SU-DHL-6 (cell line): ENCODE measurements around the gene KIAA0040.

Experiments
- H2AFZ ChIP-seq: fragments of 200-600 bp; sonication (generic); 2 replicates; pipeline ENCODE4 v1.6.1; 2014; ENCODE audit warnings: low read depth, mild to moderate bottlenecking, moderate library complexity, mixed read lengths, antibody characterized with exemption, low read length; ENCODE audit not compliant: severe bottlenecking
- H3F3A ChIP-seq: fragments of 200-600 bp; shearing (Covaris generic); 2 replicates; pipeline ENCODE4 v1.6.0; 2016; ENCODE audit warnings: antibody characterized with exemption, mild to moderate bottlenecking; ENCODE audit not compliant: insufficient read depth
- H3K27ac ChIP-seq: fragments of 200-600 bp; sonication (generic); 2 replicates; pipeline ENCODE4 v1.5.1; 2016; ENCODE audit warnings: low read depth, mild to moderate bottlenecking, low read length, moderate library complexity, mixed read lengths
- H3K27me3 ChIP-seq: fragments of 200-600 bp; sonication (generic), shearing (Covaris generic); 2 replicates; pipeline ENCODE4 v1.6.0; 2014; ENCODE audit warnings: mild to moderate bottlenecking, low read length
- H3K36me3 ChIP-seq: fragments of 200-600 bp; sonication (generic); 2 replicates; pipeline ENCODE4 v1.6.1; 2014; ENCODE audit warnings: mild to moderate bottlenecking, low read length, mixed read lengths
- H3K4me2 ChIP-seq: fragments of 300-600, 200-600 bp; shearing (Covaris generic), sonication (generic); 2 replicates; pipeline ENCODE4 v1.6.0; 2014; ENCODE audit warnings: low read length, low read depth, mild to moderate bottlenecking; ENCODE audit not compliant: poor library complexity, severe bottlenecking
- H3K4me3 ChIP-seq: fragments of 200-600 bp; sonication (generic); 2 replicates; pipeline ENCODE4 v1.5.1; 2014; ENCODE audit warnings: antibody characterized with exemption, low read length, mild to moderate bottlenecking, mixed read lengths; ENCODE audit not compliant: insufficient read depth, poor library complexity, severe bottlenecking
- H3K79me2 ChIP-seq: fragments of 200-600 bp; sonication (generic); 2 replicates; pipeline ENCODE4 v1.6.1; 2014; ENCODE audit warnings: mild to moderate bottlenecking, low read length, moderate library complexity; ENCODE audit not compliant: insufficient read depth
- H3K9ac ChIP-seq: fragments of 200-600 bp; sonication (generic); 2 replicates; pipeline ENCODE4 v1.7.0; 2014; ENCODE audit warnings: mild to moderate bottlenecking, low read length
- H3K9me2 ChIP-seq: fragments of 200-600 bp; sonication (generic); replicated peaks from 2 replicates; pipeline ENCODE4 v1.6.1; 2014; ENCODE audit warnings: low read length; ENCODE audit not compliant: insufficient read depth
- H3K9me3 ChIP-seq: fragments of 200-600 bp; sonication (generic); 2 replicates; pipeline ENCODE4 v1.6.1; 2014; ENCODE audit warnings: low read length, mixed read lengths; ENCODE audit not compliant: insufficient read depth
- H4K20me1 ChIP-seq: fragments of 200-600 bp; sonication (generic); 2 replicates; pipeline ENCODE4 v1.6.1; 2014; ENCODE audit warnings: low read depth, mild to moderate bottlenecking, antibody characterized with exemption, low read length, moderate library complexity, mixed read lengths
- EZH2phosphoT487 ChIP-seq: fragments of 200-600 bp; sonication (generic), shearing (Covaris generic); conservative IDR thresholded peaks from 2 replicates; pipeline ENCODE4 v1.6.1; 2018; ENCODE audit warnings: mild to moderate bottlenecking, antibody characterized with exemption, low read length, moderate library complexity, mixed read lengths
- TF ChIP-seq, protein P1 (sequence below): fragments of 200-600 bp; sonication (generic); IDR thresholded peaks from one replicate; pipeline ENCODE4 v1.5.1; 2017; ENCODE audit warnings: antibody characterized with exemption, mild to moderate bottlenecking, low read length, moderate library complexity; ENCODE audit not compliant: insufficient read depth, poor library complexity, severe bottlenecking

The KIAA0040 gene

DNA sequence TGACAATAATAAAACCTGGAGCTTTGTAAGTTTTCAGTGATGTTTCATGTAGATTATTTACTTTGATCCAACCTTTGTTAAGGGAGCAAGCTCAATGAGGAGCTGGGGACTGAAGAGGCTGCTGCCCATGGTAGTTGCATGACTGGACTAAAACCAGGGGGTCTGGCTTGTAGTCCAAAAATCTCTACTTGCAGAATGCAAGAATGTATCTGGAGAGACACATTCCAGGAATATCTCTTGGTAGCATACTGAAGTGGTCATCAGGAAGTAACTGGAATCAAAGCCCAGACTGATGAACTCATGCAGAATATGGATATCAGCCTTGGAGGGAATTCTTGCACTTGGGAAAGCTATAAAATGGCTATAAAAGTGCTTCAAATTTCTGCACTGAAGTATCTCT, 5.8 kb upstream of the KIAA0040 start:
- Histone ChIP-seq H3K9me3 (no peaks in the 10 kb centered on the region), H3K79me2 (no peaks in the 10 kb centered on the region), H3K36me3 (no peaks in the 10 kb centered on the region), H3K4me2 (no peak overlapping the region), H3K27ac (no peak overlapping the region), H3K9me2 (no peaks in the 10 kb centered on the region), H3K27me3 (no peaks in the 10 kb centered on the region), H2AFZ (no peak overlapping the region), H3K9ac (no peak overlapping the region), H3F3A (no peaks in the 10 kb centered on the region; the same call in 1 of the 2 replicates), H4K20me1 (no peaks in the 10 kb centered on the region), H3K4me3 (no peak overlapping the region)
- TF ChIP-seq, protein P1, sequence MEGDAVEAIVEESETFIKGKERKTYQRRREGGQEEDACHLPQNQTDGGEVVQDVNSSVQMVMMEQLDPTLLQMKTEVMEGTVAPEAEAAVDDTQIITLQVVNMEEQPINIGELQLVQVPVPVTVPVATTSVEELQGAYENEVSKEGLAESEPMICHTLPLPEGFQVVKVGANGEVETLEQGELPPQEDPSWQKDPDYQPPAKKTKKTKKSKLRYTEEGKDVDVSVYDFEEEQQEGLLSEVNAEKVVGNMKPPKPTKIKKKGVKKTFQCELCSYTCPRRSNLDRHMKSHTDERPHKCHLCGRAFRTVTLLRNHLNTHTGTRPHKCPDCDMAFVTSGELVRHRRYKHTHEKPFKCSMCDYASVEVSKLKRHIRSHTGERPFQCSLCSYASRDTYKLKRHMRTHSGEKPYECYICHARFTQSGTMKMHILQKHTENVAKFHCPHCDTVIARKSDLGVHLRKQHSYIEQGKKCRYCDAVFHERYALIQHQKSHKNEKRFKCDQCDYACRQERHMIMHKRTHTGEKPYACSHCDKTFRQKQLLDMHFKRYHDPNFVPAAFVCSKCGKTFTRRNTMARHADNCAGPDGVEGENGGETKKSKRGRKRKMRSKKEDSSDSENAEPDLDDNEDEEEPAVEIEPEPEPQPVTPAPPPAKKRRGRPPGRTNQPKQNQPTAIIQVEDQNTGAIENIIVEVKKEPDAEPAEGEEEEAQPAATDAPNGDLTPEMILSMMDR, result no peak
- TF ChIP-seq EZH2phosphoT487, result no peak

DNA sequence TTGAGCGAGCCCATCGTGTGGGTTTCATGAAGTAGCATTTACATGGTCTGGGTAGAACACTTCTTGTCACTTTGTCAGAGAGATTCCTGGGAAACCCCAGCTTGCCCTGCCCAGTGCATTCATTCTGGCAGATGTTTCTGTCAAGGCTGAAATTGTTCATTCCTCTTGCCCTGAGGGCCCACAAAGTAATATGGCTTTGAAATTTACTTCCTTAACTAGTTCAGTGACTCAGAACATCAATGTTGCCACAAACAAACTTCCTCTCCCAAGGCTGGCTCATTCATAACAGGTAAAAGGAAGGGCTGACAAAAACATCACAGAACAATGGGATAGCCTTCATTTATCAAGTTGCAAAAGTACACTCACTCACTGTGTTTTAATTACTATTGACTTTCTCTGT, 5.0 kb upstream of the KIAA0040 start:
- Histone ChIP-seq H3K4me2 (no peak overlapping the region), H3K27me3 (no peaks in the 10 kb centered on the region), H3K36me3 (no peaks in the 10 kb centered on the region), H3F3A (no peaks in the 10 kb centered on the region; the same call in 1 of the 2 replicates), H3K79me2 (no peaks in the 10 kb centered on the region), H2AFZ (no peak overlapping the region), H3K27ac (no peak overlapping the region), H3K9ac (no peak overlapping the region), H4K20me1 (no peaks in the 10 kb centered on the region), H3K9me2 (no peaks in the 10 kb centered on the region), H3K4me3 (no peak overlapping the region), H3K9me3 (no peaks in the 10 kb centered on the region)
- TF ChIP-seq, protein P1, result no peak

DNA sequence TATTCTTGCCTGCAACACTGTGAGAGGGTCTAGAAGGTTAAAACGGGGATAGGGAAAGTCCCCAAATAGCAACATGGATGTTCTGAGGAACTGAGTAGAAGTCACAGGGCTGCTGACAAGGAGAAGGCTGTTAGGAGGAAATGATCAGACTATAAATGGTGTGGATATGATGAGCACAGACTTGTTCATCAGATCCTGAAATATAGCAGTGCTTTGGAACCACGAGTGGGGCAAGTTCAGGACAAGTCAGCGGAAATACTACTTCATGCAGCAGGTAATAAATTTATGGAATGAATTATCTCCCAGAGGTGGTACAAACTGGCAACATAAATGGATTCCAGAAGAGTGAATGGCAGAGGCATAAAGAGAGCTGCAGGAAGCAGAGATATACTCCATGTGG, 3.2 kb upstream of the KIAA0040 start:
- no peak overlapping the region for H3K4me3 ChIP-seq
- no peaks in the 10 kb centered on the region for H3K27me3 ChIP-seq
- H4K20me1 ChIP-seq, result no peaks in the 10 kb centered on the region
- H3K27ac ChIP-seq, result no peak overlapping the region
- no peaks in the 10 kb centered on the region for H3K9me2 ChIP-seq
- H3K79me2 ChIP-seq, result peaks cover 14% of the 10 kb centered on the region
- H2AFZ ChIP-seq, result no peak overlapping the region
- no peak overlapping the region for H3K4me2 ChIP-seq
- H3K36me3 ChIP-seq, result no peaks in the 10 kb centered on the region
- no peaks in the 10 kb centered on the region for H3K9me3 ChIP-seq
- no peaks in the 10 kb centered on the region; the same call in 1 of the 2 replicates for H3F3A ChIP-seq
- no peak overlapping the region for H3K9ac ChIP-seq
- TF ChIP-seq, protein P1, result no peak
- no peak for TF ChIP-seq EZH2phosphoT487

DNA sequence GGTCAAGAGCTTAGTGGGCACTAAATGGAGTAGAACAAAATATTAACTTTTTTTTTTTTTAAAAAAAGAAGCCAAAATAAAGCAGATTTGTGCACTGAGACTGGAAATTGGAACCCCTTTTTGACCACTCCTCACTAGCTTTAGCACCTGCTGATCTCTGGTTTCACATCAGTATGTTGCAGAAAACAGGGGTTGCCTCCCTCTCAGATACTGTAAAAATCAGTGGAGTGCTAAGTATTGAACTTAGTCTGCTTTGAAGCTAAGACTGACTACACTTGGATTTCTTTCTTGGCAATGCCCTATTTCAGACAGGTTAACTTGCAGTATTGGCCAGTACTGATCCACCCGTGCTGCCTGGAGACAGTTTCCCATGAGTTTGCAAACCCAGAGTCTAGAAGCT, 2.7 kb upstream of the KIAA0040 start:
- TF ChIP-seq, protein P1, result no peak
- no peak for TF ChIP-seq EZH2phosphoT487
- Histone ChIP-seq H3K27ac (no peak overlapping the region), H3K4me2 (no peak overlapping the region), H2AFZ (no peak overlapping the region), H3K27me3 (no peaks in the 10 kb centered on the region), H4K20me1 (no peaks in the 10 kb centered on the region), H3K36me3 (no peaks in the 10 kb centered on the region), H3K9ac (no peak overlapping the region), H3K9me3 (no peaks in the 10 kb centered on the region), H3K79me2 (peaks cover 18% of the 10 kb centered on the region), H3K9me2 (no peaks in the 10 kb centered on the region), H3K4me3 (no peak overlapping the region), H3F3A (no peaks in the 10 kb centered on the region; the same call in 1 of the 2 replicates)
